K562 (cell line): ENCODE measurements around the gene CXCL16. TPM values are rescaled to one million over a fixed set of nuclear protein-coding genes. Genes with fewer than 3 reads are reported as not detected.

Experiments
- ATAC-seq: fragments of 200-7000 bp; cut with Tn5 transposase; 3 replicates; pipeline ENCODE4 v1.9.1; 2020; ENCODE audit warnings: moderate library complexity
- BruUV-seq: library from RNA; stranded (reverse); fragments of 400-500 nt; replicated peaks from 2 replicates; lab custom pipeline; 2021; lab: Mats Ljungman, UMichigan
- CTCF ChIA-PET: fragments of 300-600 bp; formaldehyde crosslinking; extraction: SDS; loops from one replicate; lab custom pipeline; 2021; ENCODE audit warnings: low intra/inter-chr PET ratio; lab: Yijun Ruan, JAX
- POLR2A ChIA-PET: fragments of 300-600, 350-650 bp; sonication (Branson Sonifier 250); formaldehyde crosslinking; extraction: SDS; loops from one replicate; lab custom pipeline; 2021; ENCODE audit warnings: antibody characterized with exemption, inconsistent platforms; lab: Yijun Ruan, JAX
- DNase-seq, 4 experiments: peaks; one replicate each; pipeline versions ENCODE4 v3.0.0 to v3.0.0-alpha.2; 2011 to 2018; ENCODE audit warnings: low spot score in 3 of 4, mixed read lengths in 3 of 4; ENCODE audit errors: extremely low read depth in 1 of 4
- FAIRE-seq: peaks from 2 replicates; lab custom pipeline; 2011; peaks lifted over from hg19 to GRCh38; lab: Jason Lieb, UNC
- H2AFZ ChIP-seq: 2 replicates; pipeline ENCODE4 v1.6.0; 2011; ENCODE audit warnings: low read depth, low read length, control low read depth, inconsistent platforms
- H3K27ac ChIP-seq: fragments of 200-600 bp; 3 replicates; pipeline ENCODE4 v1.8.0; 2011; ENCODE audit warnings: low read depth, mild to moderate bottlenecking, control low read depth, inconsistent platforms, low read length, moderate library complexity, mixed read lengths; ENCODE audit errors: extremely low read depth
- H3K27me3 ChIP-seq, 2 experiments: fragments of 300-600 bp in 1 of 2; 2 replicates in 1 of 2; 3 replicates in 1 of 2; pipeline versions ENCODE4 v1.6.0 to v1.8.0; 2011; ENCODE audit warnings: inconsistent platforms in 2 of 2, low read length in 2 of 2, mild to moderate bottlenecking in 1 of 2, mixed read lengths in 1 of 2, moderate library complexity in 1 of 2; ENCODE audit not compliant: control insufficient read depth in 2 of 2, insufficient read depth in 2 of 2
- H3K36me3 ChIP-seq: fragments of 300-600 bp; 3 replicates; pipeline ENCODE4 v1.8.0; 2011; ENCODE audit warnings: mild to moderate bottlenecking, low read length, inconsistent platforms; ENCODE audit not compliant: control insufficient read depth, insufficient read depth
- H3K4me1 ChIP-seq, 2 experiments: fragments of 200-600 bp in 1 of 2; replicated peaks in 1 of 2; 2 replicates in 1 of 2; 3 replicates in 1 of 2; pipeline versions ENCODE4 v1.5.1 to v1.8.0; 2011; ENCODE audit warnings: inconsistent platforms in 2 of 2, low read length in 2 of 2, mild to moderate bottlenecking in 1 of 2, mixed read lengths in 1 of 2, moderate library complexity in 1 of 2; ENCODE audit not compliant: control insufficient read depth in 2 of 2, insufficient read depth in 2 of 2
- H3K4me2 ChIP-seq: 2 replicates; pipeline ENCODE4 v1.6.1; 2011; ENCODE audit warnings: low read length, control low read depth, inconsistent platforms, mixed read lengths; ENCODE audit not compliant: insufficient read depth
- H3K4me3 ChIP-seq: fragments of 200-600 bp; sonication (generic), shearing (Covaris generic); 2 replicates; pipeline ENCODE4 v1.5.1; 2016; ENCODE audit warnings: control low read depth, inconsistent platforms
- H3K79me2 ChIP-seq: fragments of 200-600 bp; 3 replicates; pipeline ENCODE4 v1.8.0; 2011; ENCODE audit warnings: low read length, inconsistent platforms; ENCODE audit not compliant: control insufficient read depth, insufficient read depth
- H3K9ac ChIP-seq, 2 experiments: 2 replicates each; pipeline versions ENCODE4 v1.6.0 to v1.6.1; 2011; ENCODE audit warnings: low read depth in 2 of 2, low read length in 2 of 2, control low read depth in 1 of 2, inconsistent platforms in 1 of 2, mild to moderate bottlenecking in 1 of 2, mixed read lengths in 1 of 2; ENCODE audit not compliant: insufficient read depth in 1 of 2
- H3K9me1 ChIP-seq: one replicate; pipeline ENCODE4 v1.6.0; 2011; ENCODE audit warnings: inconsistent platforms, mild to moderate bottlenecking, low read length, moderate library complexity; ENCODE audit not compliant: control insufficient read depth, insufficient read depth
- H3K9me3 ChIP-seq: replicated peaks from 2 replicates; pipeline ENCODE4 v1.5.1; 2011; ENCODE audit warnings: low read depth, low read length, inconsistent platforms; ENCODE audit not compliant: control insufficient read depth, insufficient read depth
- H4K20me1 ChIP-seq: replicated peaks from 2 replicates; pipeline ENCODE4 v1.6.1; 2011; ENCODE audit warnings: low read length, inconsistent platforms, mixed read lengths; ENCODE audit not compliant: control insufficient read depth, insufficient read depth
- BACH1 ChIP-seq: fragments of 200-800 bp; sonication (Bioruptor generic); IDR thresholded peaks from 2 replicates; pipeline ENCODE4 v1.6.1; 2016; ENCODE audit warnings: missing genetic modification characterization, missing compliant biosample characterization
- BDP1 ChIP-seq: IDR thresholded peaks from 3 replicates; pipeline ENCODE4 v1.6.1; 2011; ENCODE audit not compliant: insufficient read length, insufficient read depth
- C11orf30 ChIP-seq: fragments of 450-650 bp; IDR thresholded peaks from 2 replicates; pipeline ENCODE4 v1.6.1; 2016; ENCODE audit warnings: low read depth, mild to moderate bottlenecking
- CCAR2 ChIP-seq: fragments of 200-400 bp; formaldehyde crosslinking; IDR thresholded peaks from 2 replicates; pipeline ENCODE4 v1.6.1; 2017; ENCODE audit warnings: mild to moderate bottlenecking, low read depth, low read length
- CHCHD3 ChIP-seq: fragments of 250-450 bp; sonication (Bioruptor Pico); IDR thresholded peaks from 2 replicates; pipeline ENCODE4 v2.1.2; 2022; ENCODE audit warnings: mild to moderate bottlenecking
- COPS2 ChIP-seq: fragments of 450-650 bp; conservative IDR thresholded peaks from 2 replicates; pipeline ENCODE4 v1.6.1; 2016; ENCODE audit warnings: mild to moderate bottlenecking, moderate library complexity
- CTBP1 ChIP-seq: fragments of 450-650 bp; IDR thresholded peaks from 2 replicates; pipeline ENCODE4 v1.6.1; 2016; ENCODE audit warnings: borderline replicate concordance
- GABPB1 ChIP-seq: sonication (generic); formaldehyde crosslinking; IDR thresholded peaks from 2 replicates; pipeline ENCODE4 v1.8.0; 2022; ENCODE audit warnings: mild to moderate bottlenecking, missing genetic modification reagents
- HDAC2 ChIP-seq: fragments of 450-650 bp; IDR thresholded peaks from 2 replicates; pipeline ENCODE4 v1.6.1; 2016; ENCODE audit warnings: mild to moderate bottlenecking
- HMGN3 ChIP-seq: IDR thresholded peaks from 2 replicates; pipeline ENCODE4 v1.6.1; 2011; ENCODE audit warnings: borderline replicate concordance, low read depth, mild to moderate bottlenecking, mixed read lengths, low read length; ENCODE audit not compliant: insufficient read length; ENCODE audit errors: extremely low read depth
- MECOM ChIP-seq: fragments of 250-450 bp; sonication (Bioruptor Pico); IDR thresholded peaks from 2 replicates; pipeline ENCODE4 v1.8.0; 2022; ENCODE audit warnings: inconsistent platforms
- RAD51 ChIP-seq: fragments of 450-650 bp; IDR thresholded peaks from 2 replicates; pipeline ENCODE4 v1.7.1; 2016; ENCODE audit warnings: low read depth, mild to moderate bottlenecking, borderline replicate concordance
- RCOR1 ChIP-seq, 2 experiments: IDR thresholded peaks; 2 replicates each; pipeline ENCODE4 v1.6.1; 2012; ENCODE audit warnings: low read depth in 2 of 2, low read length in 2 of 2, borderline replicate concordance in 1 of 2, improper control_type of control experiment in 1 of 2
- SPI1 ChIP-seq: IDR thresholded peaks from 2 replicates; pipeline ENCODE4 v1.6.1; 2011; ENCODE audit warnings: low read depth, low read length, control low read depth, borderline replicate concordance
- TCF7L2 ChIP-seq: fragments of 150-350 bp; IDR thresholded peaks from 2 replicates; pipeline ENCODE4 v1.6.1; 2016; ENCODE audit warnings: low read depth, mild to moderate bottlenecking, low read length, moderate library complexity
- USF1 ChIP-seq: sonication (generic); formaldehyde crosslinking; IDR thresholded peaks from 2 replicates; pipeline ENCODE4 v1.9.0; 2022; ENCODE audit warnings: mild to moderate bottlenecking, missing genetic modification reagents
- ZNF239 ChIP-seq: fragments of 250-450 bp; sonication (Bioruptor Pico); IDR thresholded peaks from 2 replicates; pipeline ENCODE4 v1.4.0; 2020; ENCODE audit warnings: mild to moderate bottlenecking
- WGBS: fragments of 100-300 bp; shearing (Covaris generic); methylation state at CpG from one replicate; pipeline ENCODE4 v1.1.6; 2016; ENCODE audit warnings: low coverage, mixed read lengths; ENCODE audit not compliant: insufficient coverage; ENCODE audit errors: missing lambda C conversion rate; 5-methylcytosine and 5-hydroxymethylcytosine counted together
- in situ Hi-C: fragments of 300-500 bp; cut with MboI; formaldehyde crosslinking; loops from 4 replicates; pipeline ENCODE4 v1.15.0; 2018; ENCODE audit warnings: inconsistent platforms, mixed read lengths
- intact Hi-C: fragments of 100-400 bp; cut with micrococcal nuclease; formaldehyde crosslinking; loops from 2 replicates; pipeline ENCODE4 v1.14.2; 2022
- polyA plus RNA-seq, 8 experiments: library from polyadenylated mRNA; depleted of rRNA in 4 of 8; stranded (reverse) in 5 of 8; unstranded in 3 of 8; fragments of >200 nt; fragmentation: Nextera tagmentation in 2 of 8; fragmentation: Illumina TruSeq in 1 of 8; extraction: Ambion mirVana in 2 of 8; extraction: Trizol in 1 of 8; gene quantifications; 2 replicates each; pipeline versions ENCODE4 v1.2.1 to v1.2.3, GENCODE V29; 2011 to 2014; ENCODE audit warnings: inconsistent platforms in 1 of 8, missing spikeins in 1 of 8
- total RNA-seq, 7 experiments: library from RNA; depleted of rRNA in 6 of 7; stranded (reverse); fragments of >200 nt in 6 of 7; fragmentation: Illumina TruSeq in 2 of 7; extraction: Trizol in 2 of 7; gene quantifications; 2 replicates each; pipeline versions ENCODE4 v1.2.1 to v1.2.3, GENCODE V29; 2011 to 2021; ENCODE audit warnings: low replicate concordance in 1 of 7
- TF ChIP-seq, protein P1 (sequence below): fragments of 450-650 bp; formaldehyde crosslinking; IDR thresholded peaks from 2 replicates; pipeline ENCODE4 v1.4.0; 2020; ENCODE audit warnings: mild to moderate bottlenecking, mixed read lengths

Gene CXCL16
- total and polyA plus RNA-seq, 9 of the 15 experiments (the other 6 are each of a cell fraction or from before 2014, with no cell fraction given) = 0.05 to 0.68 (median 0.22) TPM; not detected in 2

- no peak for ATAC-seq
- H3K79me2 ChIP-seq = no peaks in the 10 kb centered on the region
- no peak for FAIRE-seq
- POLR2A ChIA-PET = no interaction called here
- in situ Hi-C loops = loop anchor here (5.0 kb wide), 1 partner anchor 171 kb away; no protein-coding TSS in a partner anchor
- TF ChIP-seq CHCHD3 (CRISPR knock-in tag) = no peak
- TF ChIP-seq BACH1 (tag) = no peak
- TF ChIP-seq HMGN3 = no peak
- TF ChIP-seq HDAC2 = no peak
- TF ChIP-seq COPS2 = no peak
- TF ChIP-seq GABPB1 (CRISPR knock-in tag) = no peak
- TF ChIP-seq RAD51 = no peak
- no peak for TF ChIP-seq TCF7L2
- TF ChIP-seq C11orf30 = peak; percentile 10; the same call in 1 of the 2 replicates
- TF ChIP-seq CTBP1 = peak; percentile 35; the same call in 1 of the 2 replicates
- TF ChIP-seq RCOR1 (IDR thresholded peaks at IDR 0.05; ENCODE audit: borderline replicate concordance in 1 of 2, low read depth in 2 of 2, low read length in 2 of 2) = 0 out of 4 replicates have a peak, but pooled peaks of 1 of the 2 experiments have one; percentile 21
- TF ChIP-seq CCAR2 = no peak
- 0 out of 2 replicates have a peak, but pooled peaks have one; percentile 25 for TF ChIP-seq SPI1
- no peak for TF ChIP-seq MECOM (CRISPR knock-in tag)
- TF ChIP-seq BDP1 = no peak
- TF ChIP-seq, protein P1, sequence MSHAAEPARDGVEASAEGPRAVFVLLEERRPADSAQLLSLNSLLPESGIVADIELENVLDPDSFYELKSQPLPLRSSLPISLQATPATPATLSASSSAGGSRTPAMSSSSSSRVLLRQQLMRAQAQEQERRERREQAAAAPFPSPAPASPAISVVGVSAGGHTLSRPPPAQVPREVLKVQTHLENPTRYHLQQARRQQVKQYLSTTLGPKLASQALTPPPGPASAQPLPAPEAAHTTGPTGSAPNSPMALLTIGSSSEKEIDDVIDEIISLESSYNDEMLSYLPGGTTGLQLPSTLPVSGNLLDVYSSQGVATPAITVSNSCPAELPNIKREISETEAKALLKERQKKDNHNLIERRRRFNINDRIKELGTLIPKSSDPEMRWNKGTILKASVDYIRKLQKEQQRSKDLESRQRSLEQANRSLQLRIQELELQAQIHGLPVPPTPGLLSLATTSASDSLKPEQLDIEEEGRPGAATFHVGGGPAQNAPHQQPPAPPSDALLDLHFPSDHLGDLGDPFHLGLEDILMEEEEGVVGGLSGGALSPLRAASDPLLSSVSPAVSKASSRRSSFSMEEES (CRISPR knock-in tag) = no peak
- TF ChIP-seq ZNF239 (CRISPR knock-in tag) = no peak
- TF ChIP-seq USF1 (CRISPR knock-in tag) = peak; percentile 41; the same call in 1 of the 2 replicates
- TF ChIP-seq, all 486 proteins: peak for 5
- no peak overlapping the region; the same call in 1 of the 2 replicates for H3K4me2 ChIP-seq
- H2AFZ ChIP-seq = no peak overlapping the region
- intact Hi-C loops = loop anchor here (2.0 kb wide), 2 partner anchors 19 to 79 kb away; partner anchors contain the start of gene MED11
- H3K36me3 ChIP-seq = no peaks in the 10 kb centered on the region
- CTCF ChIA-PET = no interaction called here
- 24% methylated on average over 5 of the region's 6 CpGs for WGBS
- H3K4me1 ChIP-seq = peaks cover 3 to 21% of the 10 kb centered on the region in 2 experiments; a peak in 4 of 5 replicates
- no peaks in the 10 kb centered on the region for H3K9me3 ChIP-seq
- no peak overlapping the region for H3K27ac ChIP-seq
- H4K20me1 ChIP-seq = 0 out of 2 replicates have a peak, but pooled peaks cover 4% of the 10 kb centered on the region
- H3K9me1 ChIP-seq = no peaks in the 10 kb centered on the region
- H3K27me3 ChIP-seq = no peaks in the 10 kb centered on the region
- BruUV-seq = no TSS peak
- H3K4me3 ChIP-seq = no peak overlapping the region
- no peak for DNase-seq
- H3K9ac ChIP-seq = no peak overlapping the region
These were observed 28.0 kb downstream of the CXCL16 start for GRCh38 chr17:4711661-4712181.
